ENCODE results near the gene CRHBP.
"Not testable (repeated sequence)": the region's sequence is repeated elsewhere in the genome, so short reads cannot be mapped to it uniquely, and the experiment has no call there.

Gene CRHBP, protein sequence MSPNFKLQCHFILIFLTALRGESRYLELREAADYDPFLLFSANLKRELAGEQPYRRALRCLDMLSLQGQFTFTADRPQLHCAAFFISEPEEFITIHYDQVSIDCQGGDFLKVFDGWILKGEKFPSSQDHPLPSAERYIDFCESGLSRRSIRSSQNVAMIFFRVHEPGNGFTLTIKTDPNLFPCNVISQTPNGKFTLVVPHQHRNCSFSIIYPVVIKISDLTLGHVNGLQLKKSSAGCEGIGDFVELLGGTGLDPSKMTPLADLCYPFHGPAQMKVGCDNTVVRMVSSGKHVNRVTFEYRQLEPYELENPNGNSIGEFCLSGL
- total RNA-seq: 0 reads per million in 4 experiments

DNA sequence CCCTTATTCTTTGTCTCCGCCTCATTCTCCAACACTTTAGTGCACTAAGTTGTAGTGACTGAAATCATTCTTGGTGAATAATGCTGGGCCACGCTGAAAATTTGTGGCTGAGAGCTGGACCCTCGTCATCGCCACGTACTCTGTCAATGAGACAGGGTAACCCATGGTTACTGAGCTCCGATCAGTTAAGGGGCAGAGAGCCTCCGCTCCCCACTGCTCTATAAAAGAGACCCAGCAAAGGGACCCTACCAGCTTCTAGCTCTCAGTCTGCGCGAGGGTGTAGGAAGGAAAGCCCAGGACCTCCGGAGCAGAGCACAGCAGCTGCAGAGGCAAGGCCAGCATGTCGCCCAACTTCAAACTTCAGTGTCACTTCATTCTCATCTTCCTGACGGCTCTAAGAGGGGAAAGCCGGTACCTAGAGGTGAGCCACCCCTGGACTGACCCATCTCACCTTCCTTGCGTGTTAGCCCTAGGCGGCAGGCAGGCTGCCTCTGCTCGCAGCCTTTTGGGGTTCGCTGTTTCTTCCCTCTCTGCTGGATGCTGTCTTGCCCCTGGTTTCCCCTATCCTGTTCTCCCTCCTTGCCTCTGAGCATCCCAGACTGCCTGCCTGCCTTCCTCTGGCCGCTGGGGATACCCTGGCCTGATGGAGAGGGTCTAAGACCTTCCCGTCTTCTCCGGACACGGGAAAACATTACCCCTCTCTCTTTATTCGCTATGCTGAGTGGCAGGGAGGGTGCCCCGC lies at the start of gene CRHBP:
Gene CRHBP, plus strand, starts transcription at position 251 of the 742 bp plus-strand sequence. Its CDS starts 90 bp downstream, at position 341.
- no peak for DNase-seq

DNA sequence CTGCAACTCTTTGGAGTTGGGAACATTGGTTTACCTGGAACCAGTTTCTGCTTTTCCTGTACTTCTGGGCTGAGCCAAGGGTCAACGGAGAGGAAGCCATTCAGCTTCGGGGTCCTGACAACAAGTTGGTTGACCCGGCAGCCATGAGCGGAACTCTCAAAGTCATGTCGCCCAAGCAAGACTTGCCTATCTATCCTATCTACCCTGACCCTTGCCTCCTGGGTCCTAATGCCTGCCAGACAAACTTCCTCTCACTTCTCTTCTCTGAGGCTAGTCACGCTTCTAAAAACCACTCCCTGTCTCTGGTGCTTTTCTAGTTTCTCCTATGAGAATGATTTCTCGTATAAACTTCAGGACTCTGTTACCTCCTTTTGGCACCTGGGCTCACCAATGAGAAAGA lies 44.7 kb upstream of the CRHBP start:
- DNase-seq: no peak

DNA sequence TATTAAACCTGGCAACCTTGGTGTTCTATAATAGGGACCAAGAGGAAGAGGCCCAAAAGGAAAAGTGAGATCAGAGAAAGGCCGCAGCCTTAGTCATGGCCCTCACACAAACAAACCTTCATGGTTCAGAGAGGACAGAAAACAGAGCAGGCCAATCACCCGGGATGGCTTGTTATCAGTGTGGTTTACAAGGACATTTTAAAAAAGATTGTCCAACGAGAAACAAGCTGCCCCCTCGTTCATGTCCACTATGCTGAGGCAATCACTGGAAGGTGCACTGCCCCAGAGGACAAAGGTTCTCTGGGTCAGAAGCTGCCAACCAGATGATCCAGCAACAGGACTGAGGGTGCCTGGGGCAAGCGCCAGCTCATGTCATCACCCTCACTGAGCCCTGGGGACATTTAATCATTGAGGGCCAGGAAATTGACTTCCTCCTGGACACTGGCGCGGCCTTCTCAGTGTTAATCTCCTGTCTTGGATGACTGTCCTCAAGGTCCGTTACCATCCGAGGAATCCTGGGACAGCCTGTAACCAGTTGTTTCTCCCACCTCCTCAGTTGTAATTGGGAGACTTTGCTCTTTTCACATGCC lies 42.4 kb upstream of the CRHBP start:
- not testable (repeated sequence) for DNase-seq

DNA sequence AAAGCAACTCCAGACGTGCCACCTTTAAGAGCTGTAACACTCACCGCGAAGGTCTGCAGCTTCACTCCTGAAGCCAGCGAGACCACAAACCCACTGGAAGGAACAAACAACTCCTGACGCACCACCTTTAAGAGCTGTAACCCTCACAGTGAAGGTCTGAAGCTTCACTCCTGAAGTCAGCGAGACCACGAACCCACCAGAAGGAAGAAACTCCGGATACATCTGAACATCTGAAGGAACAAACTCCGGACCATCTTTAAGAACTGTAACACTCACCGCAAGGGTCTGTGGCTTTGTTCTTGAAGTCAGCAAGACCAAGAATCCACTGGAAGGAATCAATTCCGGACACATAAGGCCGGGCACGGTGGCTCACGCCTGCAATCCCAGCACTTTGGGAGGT lies 38.2 kb upstream of the CRHBP start:
- not testable (repeated sequence) for DNase-seq

DNA sequence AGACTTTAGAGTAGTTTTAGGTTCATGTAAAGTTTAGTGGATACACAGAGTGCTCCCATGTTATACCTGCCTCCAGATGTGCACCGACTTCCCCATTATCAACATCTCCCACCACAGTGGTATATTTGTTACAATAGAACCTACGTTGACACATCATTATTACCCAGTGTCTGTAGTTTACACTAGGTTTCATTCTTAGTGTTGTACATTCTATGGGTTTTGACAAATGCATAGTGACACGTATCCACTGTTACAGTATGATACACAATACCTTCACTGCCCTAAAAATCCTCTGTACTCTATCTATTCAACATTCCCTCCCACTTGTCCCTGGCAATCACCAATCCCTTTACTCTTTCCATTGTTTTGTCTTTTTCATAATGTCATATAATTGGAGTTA lies 34.3 kb upstream of the CRHBP start:
- DNase-seq: no peak

DNA sequence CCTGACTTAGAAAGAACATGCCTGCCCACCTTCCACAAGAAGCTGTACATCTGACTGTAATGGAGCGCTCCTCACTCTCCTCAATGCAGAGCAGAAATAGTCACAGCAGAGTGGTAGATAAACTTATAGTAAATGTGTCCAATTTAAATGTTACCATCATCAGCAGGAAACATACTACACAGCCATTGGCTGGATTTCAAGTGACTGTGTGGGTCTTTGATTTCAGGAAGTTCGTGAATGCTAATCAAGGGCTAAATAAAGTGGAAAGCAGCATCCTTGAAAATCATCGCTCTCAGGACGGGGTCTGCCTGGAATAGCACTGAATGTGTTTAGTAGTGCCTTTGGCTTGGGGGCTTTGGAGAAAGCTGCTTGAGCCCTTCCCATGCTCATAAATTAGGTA lies 32.4 kb upstream of the CRHBP start:
- DNase-seq: no peak

DNA sequence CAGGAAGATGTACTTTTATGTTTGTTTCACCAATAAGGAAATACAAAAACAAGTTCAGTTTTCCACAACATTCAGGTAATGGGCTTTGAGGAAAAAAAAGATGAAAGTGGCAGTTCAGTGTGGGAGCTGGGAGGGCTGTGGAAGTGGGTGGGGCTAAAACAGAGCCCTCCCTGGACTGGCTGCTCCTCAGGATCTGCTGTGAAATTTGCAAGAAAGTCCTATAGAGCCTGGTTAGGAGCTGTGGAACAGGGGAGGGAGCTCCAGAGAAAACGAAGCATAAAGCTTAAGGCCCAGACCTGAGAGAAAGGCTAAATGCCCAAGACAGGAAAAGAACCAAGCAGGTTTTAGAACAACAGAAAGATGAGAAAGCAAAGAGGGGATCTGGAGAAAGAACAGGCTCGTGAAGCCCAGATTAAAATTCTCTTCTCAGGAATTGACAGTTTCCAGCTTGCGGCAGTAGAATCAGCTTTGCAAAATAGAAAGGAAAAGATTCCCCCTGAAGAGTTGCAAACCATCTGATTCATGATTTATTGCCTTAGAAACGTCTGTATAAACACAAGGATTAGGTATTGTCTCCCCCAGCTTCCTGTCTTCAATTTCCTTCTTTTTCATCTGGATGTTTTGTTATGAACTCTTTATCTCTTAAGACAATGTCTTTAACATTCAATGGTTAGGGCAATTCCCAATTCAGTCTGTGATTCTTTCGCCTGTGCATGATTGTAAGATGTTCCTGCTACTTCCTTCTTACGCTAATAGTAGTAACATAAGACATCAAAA lies 26.3 kb upstream of the CRHBP start:
- DNase-seq: no peak

DNA sequence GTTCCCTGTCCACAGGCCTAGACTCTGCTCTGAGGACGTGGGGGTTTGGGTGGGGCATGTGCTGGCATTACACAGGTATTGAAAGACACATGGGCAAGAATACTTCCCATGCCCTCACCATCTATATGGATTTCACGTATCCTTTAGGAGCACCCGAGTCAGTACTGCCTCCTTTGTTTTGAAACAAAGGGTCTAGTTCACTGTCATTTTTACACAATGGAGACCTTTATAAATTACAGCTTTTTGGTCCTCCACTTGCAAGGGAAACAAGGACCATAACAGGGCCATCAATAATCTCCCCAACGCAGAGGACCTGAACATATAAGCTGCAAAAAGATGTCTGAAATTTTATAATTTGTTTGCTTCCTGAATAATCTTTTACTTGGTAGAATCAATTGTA lies 24.9 kb upstream of the CRHBP start:
- no peak for DNase-seq

DNA sequence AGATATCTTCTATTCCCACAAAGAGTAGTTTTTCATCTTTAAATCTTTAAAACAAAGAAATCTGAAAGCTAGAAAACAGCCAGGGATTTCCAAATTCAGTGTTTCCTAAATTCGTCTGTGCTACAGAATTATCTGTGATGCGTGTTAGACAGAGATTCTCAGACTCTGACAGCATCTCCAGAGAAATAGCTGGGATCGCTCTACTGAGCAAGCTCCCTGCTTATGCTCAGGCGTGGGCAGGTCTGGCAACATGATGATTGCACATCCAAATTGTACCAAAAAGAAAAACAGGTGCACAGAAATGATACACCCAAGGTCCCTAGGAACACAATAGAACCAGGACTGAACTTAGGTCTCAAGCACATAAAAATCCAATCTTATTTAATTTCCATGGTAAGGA lies 22.8 kb upstream of the CRHBP start:
- DNase-seq: no peak

DNA sequence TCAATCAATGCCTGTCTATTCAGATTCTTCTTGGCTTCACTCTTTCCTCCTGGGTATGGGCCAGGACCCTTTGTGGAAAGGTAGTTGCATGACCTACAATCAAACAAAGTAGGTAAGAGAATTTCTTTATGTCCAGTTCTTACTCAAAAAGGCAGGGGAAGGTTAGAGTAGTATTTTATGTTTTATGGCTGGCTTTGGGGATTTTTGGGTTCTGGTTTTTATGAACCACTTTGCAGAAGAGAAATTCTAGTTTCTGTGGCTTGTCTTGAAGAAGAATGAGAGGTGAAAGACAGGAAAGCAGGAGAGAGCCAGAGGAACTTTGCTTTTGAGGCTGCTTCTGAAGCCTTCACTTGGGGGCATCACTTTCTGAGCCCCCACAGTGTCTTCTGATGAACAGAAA lies 14.7 kb upstream of the CRHBP start:
- DNase-seq: no peak

DNA sequence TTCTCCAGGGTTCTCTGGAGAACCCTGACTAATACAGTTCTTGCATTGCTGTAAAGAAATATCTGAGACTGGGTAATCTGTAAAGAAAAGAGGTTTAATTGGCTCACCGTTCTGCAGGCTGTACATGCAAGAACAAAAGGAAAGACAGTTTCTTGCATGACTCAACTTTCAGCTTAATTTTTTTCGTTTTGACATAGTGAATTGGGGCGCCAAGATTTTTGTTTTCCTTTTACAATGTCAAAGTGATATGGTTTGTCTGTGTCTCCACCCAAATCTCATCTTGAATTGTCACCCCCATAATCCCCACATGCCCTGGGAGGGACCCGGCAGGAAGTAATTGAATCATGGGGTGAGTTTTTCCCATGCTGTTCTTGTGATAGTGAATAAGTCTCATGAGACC lies 11.8 kb upstream of the CRHBP start:
- DNase-seq: no peak

DNA sequence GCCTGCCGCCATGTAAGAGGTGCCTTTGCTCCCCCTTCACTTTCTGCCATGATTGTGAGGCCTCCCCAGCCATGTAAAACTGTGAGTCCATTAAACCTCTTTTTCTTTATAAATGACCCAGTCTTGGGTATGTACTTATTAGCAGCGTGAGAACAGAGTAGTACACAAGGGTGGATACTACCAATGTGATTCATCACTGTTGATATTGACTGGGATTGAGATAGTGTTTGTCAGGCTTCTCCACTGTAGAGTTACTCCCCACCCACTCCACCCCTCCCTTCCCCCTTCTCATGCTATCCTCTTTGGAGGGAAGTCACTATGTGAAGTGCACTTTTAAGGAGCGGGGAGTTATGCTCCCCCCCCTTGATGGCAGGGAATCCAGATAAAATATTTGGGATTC lies 11.4 kb upstream of the CRHBP start:
- DNase-seq: no peak

DNA sequence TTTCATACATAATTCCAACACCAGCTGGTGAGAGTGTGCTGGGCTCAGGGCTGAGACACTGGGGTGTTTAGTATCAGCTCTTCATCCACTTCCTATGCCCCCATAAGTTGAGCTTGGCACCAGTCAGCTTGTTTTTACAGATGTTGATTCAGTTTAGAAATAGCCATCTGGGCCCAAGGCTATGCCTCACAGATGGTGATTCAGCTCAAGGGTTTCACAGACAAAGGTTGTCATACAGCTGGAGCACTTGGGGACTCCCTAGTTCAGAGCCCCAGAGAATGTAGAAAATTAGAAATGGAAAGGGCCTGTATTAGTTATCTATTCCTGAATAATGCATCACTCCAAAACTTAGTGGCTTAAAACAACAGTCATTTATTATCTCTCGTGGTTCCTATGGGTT lies 10.3 kb upstream of the CRHBP start:
- no peak for DNase-seq

DNA sequence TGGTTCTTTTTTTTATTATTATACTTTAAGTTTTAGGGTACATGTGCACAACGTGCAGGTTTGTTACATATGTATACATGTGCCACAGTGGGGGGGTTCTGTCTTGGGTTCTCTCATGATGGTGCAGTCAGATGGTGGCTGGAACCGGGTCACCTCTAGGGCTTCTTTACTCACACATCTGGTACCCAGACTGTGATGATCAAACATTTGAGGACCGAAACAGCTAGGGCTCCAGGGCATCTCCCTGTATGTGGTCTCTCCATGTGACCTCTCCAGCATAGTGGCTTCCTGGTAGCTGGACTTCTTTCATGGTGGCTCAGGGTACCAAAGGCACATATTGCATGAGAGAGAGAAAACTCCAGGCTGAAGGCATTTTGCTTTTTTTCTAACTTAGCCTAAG lies 9.8 kb upstream of the CRHBP start:
- no peak for DNase-seq

DNA sequence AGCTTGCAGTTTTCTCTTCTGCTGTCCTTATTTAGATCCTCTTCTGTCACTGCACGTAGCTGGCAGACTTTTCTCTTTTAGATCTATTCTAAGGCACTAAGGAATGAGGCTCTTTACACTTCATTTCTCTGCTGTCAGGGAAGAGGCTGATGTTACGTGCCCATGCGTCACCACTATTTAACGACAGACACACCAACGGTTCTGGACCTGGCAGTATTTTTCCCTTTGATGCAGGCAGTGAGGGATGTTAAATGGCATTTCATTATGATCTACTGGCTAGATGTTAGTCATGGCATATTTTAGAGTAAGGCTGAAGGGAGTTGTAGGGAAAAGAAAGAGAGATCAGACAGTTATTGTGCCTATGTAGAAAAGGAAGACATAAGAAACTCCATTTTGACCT lies 8.2 kb upstream of the CRHBP start:
- DNase-seq: no peak

DNA sequence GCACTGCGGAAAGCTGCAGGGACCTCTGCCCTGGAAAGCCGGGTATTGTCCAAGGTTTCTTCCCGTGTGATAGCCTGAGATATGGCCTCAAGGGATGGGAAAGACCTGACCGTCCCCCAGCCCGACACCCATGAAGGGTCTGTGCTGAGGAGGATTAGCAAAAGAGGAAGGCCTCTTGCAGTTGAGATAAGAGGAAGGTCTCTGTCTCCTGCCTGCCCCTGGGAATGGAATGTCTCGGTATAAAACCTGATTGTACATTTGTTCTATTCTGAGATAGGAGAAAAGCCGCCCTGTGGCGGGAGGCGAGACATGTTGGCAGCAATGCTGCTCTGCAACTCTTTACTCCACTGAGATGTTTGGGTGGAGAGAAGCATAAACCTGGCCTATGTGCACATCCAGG lies 7.6 kb upstream of the CRHBP start:
- DNase-seq: not testable (repeated sequence)

DNA sequence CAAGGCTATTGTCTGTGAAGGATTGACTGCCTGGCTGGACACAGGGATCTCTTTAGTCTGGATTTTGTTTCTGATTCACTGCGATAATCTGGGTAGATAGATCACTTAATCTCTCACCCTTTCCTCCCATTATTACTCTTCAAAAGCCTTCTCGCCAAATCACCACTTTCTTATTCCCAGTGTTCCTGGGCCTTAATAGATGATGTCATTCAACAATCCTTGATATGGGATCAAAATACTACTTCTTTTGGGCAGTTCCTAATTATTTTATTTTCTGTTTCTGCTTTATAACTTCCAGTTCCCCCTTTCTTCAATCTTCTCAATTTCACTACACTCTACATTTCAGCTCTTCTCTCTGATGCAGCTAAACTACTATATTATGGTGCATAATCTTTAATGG lies 6.8 kb upstream of the CRHBP start:
- DNase-seq: no peak

DNA sequence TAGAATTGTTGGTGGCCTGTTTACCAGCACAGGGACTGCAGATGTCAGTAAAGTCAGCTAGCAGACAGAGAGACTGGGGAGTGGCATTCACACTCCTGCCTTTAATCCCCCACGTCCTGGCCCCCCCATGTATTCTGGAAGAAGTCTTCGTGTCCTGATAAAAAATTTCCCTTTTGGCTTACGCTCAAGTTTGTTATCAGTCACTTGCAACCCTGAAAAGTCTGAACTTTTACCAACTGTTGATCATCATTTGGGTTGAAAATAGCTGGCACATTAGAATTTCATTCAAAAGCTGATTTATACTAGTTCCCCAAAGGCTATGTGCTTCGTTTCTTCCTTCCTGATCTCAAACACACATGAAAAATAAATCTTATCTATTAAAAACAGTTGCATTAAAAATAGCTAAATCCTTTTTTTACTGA lies 5.8 kb upstream of the CRHBP start:
- DNase-seq: no peak

DNA sequence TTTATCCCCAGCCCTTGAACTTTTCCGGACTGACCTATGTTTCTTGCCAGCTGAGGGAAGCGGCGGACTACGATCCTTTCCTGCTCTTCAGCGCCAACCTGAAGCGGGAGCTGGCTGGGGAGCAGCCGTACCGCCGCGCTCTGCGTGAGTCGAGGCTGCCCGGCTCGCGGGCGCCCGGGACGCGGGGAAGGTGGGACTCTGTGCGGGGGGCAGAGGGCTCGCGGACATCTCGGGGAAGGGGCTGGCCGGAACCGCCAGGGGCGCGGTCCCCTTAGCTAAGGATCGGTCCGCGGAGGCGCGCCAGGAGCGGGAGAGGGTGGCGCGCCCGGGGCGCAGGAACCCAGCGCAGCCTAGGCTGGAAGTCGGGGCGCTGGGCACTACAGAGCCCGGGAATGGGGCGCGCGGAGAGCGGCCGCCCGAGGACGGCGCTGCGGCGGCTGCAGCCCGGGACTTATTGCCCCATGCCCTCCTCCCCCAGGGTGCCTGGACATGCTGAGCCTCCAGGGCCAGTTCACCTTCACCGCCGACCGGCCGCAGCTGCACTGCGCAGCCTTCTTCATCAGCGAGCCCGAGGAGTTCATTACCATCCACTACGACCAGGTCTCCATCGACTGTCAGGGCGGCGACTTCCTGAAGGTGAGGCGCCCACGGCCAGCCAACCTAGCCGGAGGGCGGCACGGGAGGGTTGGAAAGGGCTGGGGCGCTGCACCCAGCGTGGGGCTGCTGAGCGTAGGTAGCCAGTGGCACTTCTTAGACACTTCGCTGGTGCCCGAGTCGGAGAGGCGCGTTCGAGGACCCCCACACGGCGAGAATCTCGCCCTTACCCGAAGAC lies 922 bp downstream of the CRHBP start:
- no peak for DNase-seq

DNA sequence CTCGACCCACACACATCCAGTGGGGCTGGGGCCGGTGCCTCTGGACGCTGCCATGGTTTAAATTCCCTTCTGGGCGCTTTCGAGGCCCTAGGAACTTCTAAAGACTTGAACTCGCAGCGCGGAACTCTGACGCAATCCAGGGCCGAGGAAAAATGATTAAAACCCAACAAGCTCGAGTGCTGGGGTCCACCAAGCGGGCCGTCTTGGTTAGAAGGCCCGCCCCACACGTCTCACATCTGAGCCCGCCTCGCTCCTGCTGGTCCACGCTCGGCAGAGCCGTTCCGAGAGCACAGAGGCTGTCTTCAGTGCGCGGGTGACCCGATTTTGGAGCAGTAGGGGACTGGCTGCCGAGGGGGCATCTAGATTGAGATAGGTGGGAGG lies 1.5 kb downstream of the CRHBP start:
- DNase-seq: no peak

DNA sequence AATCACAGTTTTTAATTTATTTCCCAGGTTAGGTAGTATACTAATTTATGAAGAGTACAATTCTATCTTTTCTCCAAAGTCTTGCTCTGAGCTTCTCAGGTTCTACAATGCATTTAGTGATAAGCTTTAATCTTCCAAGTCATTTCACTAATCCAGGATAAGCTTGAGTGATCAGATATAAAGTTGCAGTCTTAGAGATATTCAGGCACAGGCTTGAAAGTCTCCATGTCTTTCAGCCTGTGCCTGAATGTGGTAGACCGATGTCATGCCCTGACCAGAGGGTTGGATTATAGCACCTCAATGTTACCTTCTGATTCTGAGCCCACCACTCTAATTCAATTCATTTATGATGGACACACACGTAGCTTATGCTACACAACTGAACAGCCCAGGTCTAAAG lies 3.2 kb downstream of the CRHBP start:
- DNase-seq: no peak

DNA sequence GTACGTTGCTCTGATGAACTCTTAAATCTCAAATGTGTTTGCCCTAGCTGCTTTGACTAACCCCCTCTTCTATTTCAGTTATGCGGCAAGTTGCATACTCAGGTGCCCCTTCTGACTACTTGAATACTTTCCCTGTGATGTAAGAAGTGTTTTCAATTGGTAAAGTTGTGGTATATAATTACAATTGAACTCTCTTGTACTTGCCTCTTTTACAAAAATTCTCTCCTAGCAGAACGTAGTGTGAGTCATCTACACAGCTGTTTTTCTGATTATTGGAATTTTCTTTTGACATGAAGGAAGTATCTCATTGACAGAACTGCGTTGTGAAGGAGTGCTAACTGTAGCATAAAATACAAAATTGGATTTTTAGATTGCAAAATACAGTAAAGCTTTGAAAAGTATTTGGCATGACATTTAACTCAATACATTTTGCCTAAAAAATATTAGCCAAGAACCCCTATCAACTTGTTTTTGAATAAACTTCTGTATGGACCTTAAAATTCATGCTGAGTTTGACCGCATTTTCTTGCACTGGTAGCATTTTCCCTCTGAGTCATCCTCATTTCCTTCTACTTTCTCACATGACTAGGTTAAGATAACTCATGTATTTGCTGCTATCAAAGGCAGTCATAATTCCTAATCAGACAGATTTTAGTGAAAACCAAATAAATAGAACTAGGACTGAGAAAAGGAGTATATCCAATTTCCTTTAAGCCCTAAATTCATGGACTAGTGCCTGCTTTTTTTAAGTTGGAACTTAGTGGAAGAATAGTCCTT lies 6.3 kb downstream of the CRHBP start:
- no peak for DNase-seq

Measured in effector CD8-positive, alpha-beta T cell (primary cell).